Esophagus (tissue), 2 donors: ENCODE data around the gene CXCL12. TPM values are rescaled to one million over a fixed set of nuclear protein-coding genes. Genes with fewer than 3 reads are reported as not detected.

Source experiments
- H3K27ac ChIP-seq, 2 donors: one replicate each; pipeline ENCODE4 v1.5.1; 2013; ENCODE audit warnings: low read depth in 2 of 2, mild to moderate bottlenecking in 2 of 2, inconsistent platforms in 1 of 2, low read length in 1 of 2, moderate library complexity in 1 of 2
- H3K27me3 ChIP-seq, 2 donors: one replicate each; pipeline ENCODE4 v1.6.1; 2013; ENCODE audit warnings: low read length in 2 of 2, control low read depth in 1 of 2, mild to moderate bottlenecking in 1 of 2; ENCODE audit not compliant: insufficient read depth in 2 of 2, control insufficient read depth in 1 of 2
- H3K36me3 ChIP-seq, 2 donors: one replicate each; pipeline ENCODE4 v1.6.1; 2013; ENCODE audit warnings: low read length in 1 of 2; ENCODE audit not compliant: control insufficient read depth in 2 of 2, insufficient read depth in 2 of 2
- H3K4me1 ChIP-seq, 2 donors: one replicate each; pipeline ENCODE4 v1.6.1; 2013; ENCODE audit warnings: low read length in 1 of 2; ENCODE audit not compliant: control insufficient read depth in 2 of 2, insufficient read depth in 2 of 2
- H3K4me3 ChIP-seq, 2 donors: one replicate each; pipeline ENCODE4 v1.5.1; 2013; ENCODE audit warnings: low read length in 2 of 2, mild to moderate bottlenecking in 2 of 2, low read depth in 1 of 2, moderate library complexity in 1 of 2
- H3K9me3 ChIP-seq, 2 donors: one replicate each; pipeline ENCODE4 v1.6.1; 2013; ENCODE audit warnings: mild to moderate bottlenecking in 2 of 2, low read depth in 1 of 2, low read length in 1 of 2, moderate library complexity in 1 of 2; ENCODE audit not compliant: control insufficient read depth in 2 of 2, insufficient read depth in 1 of 2
- WGBS, 2 donors: extraction: QIAGEN DNeasy Blood & Tissue Kit; methylation state at CpG; one replicate each; pipeline ENCODE4 v1.1.7; 2013; 5-methylcytosine and 5-hydroxymethylcytosine counted together
- polyA plus RNA-seq, 2 donors: library from polyadenylated mRNA; stranded (reverse); fragments of 200-250 nt; gene quantifications; one replicate each; pipeline ENCODE4 v1.2.3, GENCODE V29; 2013
- donor health status: healthy with polysubstance abuse.
- donor health status: Bipolar disorder and iron deficiency.

The CXCL12 gene
- 1 to 10 TPM; 4.1 to 7.9 TPM for polyA plus RNA-seq

GRCh38 chr10:44385026-44385695 lies at the start of gene CXCL12:
CXCL12 (minus strand) TSS chr10:44385097; CDS start chr10:44385005, 92 bp downstream.
- WGBS, 2 donors: 4 to 5% methylated on average over 37 to 75 of the region's 75 CpGs
- peak within 1 kb of the TSS in 1 of 2 donors; percentile 22 for H3K27ac ChIP-seq

GRCh38 chr10:44427479-44427878 lies 42.6 kb upstream of the CXCL12 start:
- Histone ChIP-seq H3K36me3 (peaks cover 0 to 3% of the 10 kb centered on the region in 2 donors), H3K27ac (no peak overlapping the region), H3K4me3 (no peak overlapping the region), H3K27me3 (no peaks in the 10 kb centered on the region), H3K9me3 (peaks cover 0 to 8% of the 10 kb centered on the region in 2 donors), H3K4me1 (no peaks in the 10 kb centered on the region)
- 92% methylated on average over 2 of the region's 2 CpGs for WGBS, 2 donors

More at GRCh38 chr10:44385026-44385695, at the start of gene CXCL12:
- Histone ChIP-seq H3K36me3 (no peaks in the 10 kb centered on the region), H3K9me3 (no peaks in the 10 kb centered on the region), H3K27me3 (peaks cover 4 to 5% of the 10 kb centered on the region in 2 donors), H3K4me1 (peaks cover 0 to 8% of the 10 kb centered on the region in 2 donors), H3K4me3 (peak within 1 kb of the TSS; percentile 39 to 54)

GRCh38 chr10:44427037-44427436 lies 42.1 kb upstream of the CXCL12 start:
- peaks cover 0 to 3% of the 10 kb centered on the region in 2 donors for H3K36me3 ChIP-seq
- WGBS, 2 donors: 58 to 80% methylated on average over 5 of the region's 5 CpGs
- no peaks in the 10 kb centered on the region for H3K27me3 ChIP-seq
- H3K9me3 ChIP-seq: peaks cover 0 to 8% of the 10 kb centered on the region in 2 donors
- H3K4me3 ChIP-seq: no peak overlapping the region
- H3K4me1 ChIP-seq: no peaks in the 10 kb centered on the region
- no peak overlapping the region for H3K27ac ChIP-seq

GRCh38 chr10:44426247-44427034 lies 41.5 kb upstream of the CXCL12 start:
- WGBS, 2 donors: 75 to 84% methylated on average over 8 of the region's 8 CpGs
- peaks cover 0 to 3% of the 10 kb centered on the region in 2 donors for H3K36me3 ChIP-seq
- no peaks in the 10 kb centered on the region for H3K27me3 ChIP-seq
- no peak overlapping the region for H3K4me3 ChIP-seq
- peaks cover 0 to 8% of the 10 kb centered on the region in 2 donors for H3K9me3 ChIP-seq
- no peak overlapping the region for H3K27ac ChIP-seq
- no peaks in the 10 kb centered on the region for H3K4me1 ChIP-seq

DNA sequence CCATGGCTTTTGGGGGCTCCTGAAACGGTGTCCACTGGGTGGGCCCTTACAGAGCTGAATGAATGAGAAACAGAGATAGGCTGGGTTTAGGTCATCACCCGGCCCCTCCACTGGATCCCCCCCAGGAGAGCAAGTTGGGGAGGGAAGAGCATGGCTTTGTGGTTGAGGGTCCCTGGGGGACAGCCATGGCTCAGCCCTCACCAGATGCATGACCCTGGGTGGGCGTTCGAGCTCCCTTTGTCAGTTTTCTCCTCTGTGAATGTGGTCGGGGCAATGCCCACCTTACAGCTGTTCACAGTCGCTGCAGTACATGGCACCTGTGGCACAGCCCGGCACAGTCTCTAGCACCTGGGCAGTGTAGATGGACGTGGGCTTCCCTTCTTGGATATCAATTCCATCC lies 40.6 kb upstream of the CXCL12 start:
- no peak overlapping the region for H3K27ac ChIP-seq
- no peak overlapping the region for H3K4me3 ChIP-seq
- WGBS, 2 donors: 83 to 84% methylated on average over 8 of the region's 8 CpGs
- no peaks in the 10 kb centered on the region for H3K27me3 ChIP-seq
- H3K4me1 ChIP-seq: no peaks in the 10 kb centered on the region
- H3K9me3 ChIP-seq: peaks cover 0 to 8% of the 10 kb centered on the region in 2 donors
- peaks cover 0 to 3% of the 10 kb centered on the region in 2 donors for H3K36me3 ChIP-seq

- H3K9me3 ChIP-seq: peaks cover 0 to 8% of the 10 kb centered on the region in 2 donors
- H3K4me1 ChIP-seq: no peaks in the 10 kb centered on the region
- peaks cover 0 to 3% of the 10 kb centered on the region in 2 donors for H3K36me3 ChIP-seq
- H3K4me3 ChIP-seq: no peak overlapping the region
- H3K27me3 ChIP-seq: no peaks in the 10 kb centered on the region
- H3K27ac ChIP-seq: no peak overlapping the region
- 66 to 68% methylated on average over 13 of the region's 13 CpGs for WGBS, 2 donors
These were observed 40.1 kb upstream of the CXCL12 start for GRCh38 chr10:44424957-44425356.

- Histone ChIP-seq H3K27ac (no peak overlapping the region), H3K4me3 (no peak overlapping the region), H3K27me3 (no peaks in the 10 kb centered on the region), H3K36me3 (peaks cover 0 to 3% of the 10 kb centered on the region in 2 donors), H3K9me3 (peaks cover 0 to 8% of the 10 kb centered on the region in 2 donors), H3K4me1 (no peaks in the 10 kb centered on the region)
- 56 to 72% methylated on average over 5 of the region's 5 CpGs for WGBS, 2 donors
These were observed 39.4 kb upstream of the CXCL12 start for GRCh38 chr10:44424298-44424697.

DNA sequence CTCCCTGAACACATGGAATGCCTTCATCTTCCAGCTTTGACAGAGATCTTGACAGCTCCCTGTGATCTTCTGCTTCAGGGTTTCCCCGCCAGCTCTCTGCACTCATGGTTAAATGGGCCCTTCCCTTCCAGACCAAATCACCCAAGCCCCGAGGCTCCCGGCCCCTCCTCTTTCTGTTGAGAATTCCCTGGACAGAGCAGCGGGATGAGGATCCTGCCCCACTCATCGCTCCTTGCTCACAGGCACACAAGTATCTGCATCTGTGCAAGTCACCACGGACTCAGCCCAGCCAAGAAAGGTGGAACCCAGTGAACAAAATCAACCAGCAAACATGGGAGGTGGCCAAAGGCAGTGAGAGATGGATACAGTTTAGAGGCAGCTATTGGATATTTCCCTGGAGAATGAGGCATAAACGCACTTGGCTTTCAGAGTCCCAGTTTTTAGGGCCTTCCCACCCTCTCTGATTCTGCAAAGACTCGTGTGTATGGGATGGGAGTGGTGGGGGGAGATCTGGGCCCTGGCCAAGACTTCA lies 37.7 kb upstream of the CXCL12 start:
- peaks cover 0 to 8% of the 10 kb centered on the region in 2 donors for H3K9me3 ChIP-seq
- no peak overlapping the region for H3K4me3 ChIP-seq
- WGBS, 2 donors: 65 to 69% methylated on average over 8 of the region's 8 CpGs
- H3K27me3 ChIP-seq: no peaks in the 10 kb centered on the region
- peaks cover 0 to 3% of the 10 kb centered on the region in 2 donors for H3K36me3 ChIP-seq
- H3K4me1 ChIP-seq: no peaks in the 10 kb centered on the region
- H3K27ac ChIP-seq: no peak overlapping the region

- WGBS, 2 donors: 79 to 89% methylated on average over 2 of the region's 2 CpGs
- H3K4me1 ChIP-seq: no peaks in the 10 kb centered on the region
- H3K27ac ChIP-seq: no peak overlapping the region
- H3K9me3 ChIP-seq: peaks cover 0 to 8% of the 10 kb centered on the region in 2 donors
- no peak overlapping the region for H3K4me3 ChIP-seq
- no peaks in the 10 kb centered on the region for H3K27me3 ChIP-seq
- peaks cover 0 to 3% of the 10 kb centered on the region in 2 donors for H3K36me3 ChIP-seq
These were observed 37.3 kb upstream of the CXCL12 start for GRCh38 chr10:44422153-44422552.
